Lung (tissue), 12 donors: ENCODE measurements around the gene NSFL1C. TPM values are rescaled to one million over a fixed set of nuclear protein-coding genes. Genes with fewer than 3 reads are reported as not detected.

ENCODE experiments used
- ATAC-seq: fragments of 200-7000 bp; cut with Tn5 transposase; one replicate; pipeline ENCODE4 v1.9.1; 2020; ENCODE audit warnings: moderate number of reproducible peaks; ENCODE audit not compliant: insufficient read depth, low FRiP score
- DNase-seq, 3 donors: peaks; one replicate each; pipeline ENCODE4 v3.0.0-alpha.2; 2013 to 2017
- H3K27ac ChIP-seq, 2 donors: one replicate each; pipeline ENCODE4 v1.5.1; 2013; ENCODE audit warnings: mild to moderate bottlenecking in 2 of 2, moderate library complexity in 2 of 2, control low read depth in 1 of 2, inconsistent platforms in 1 of 2, low read depth in 1 of 2, low read length in 1 of 2
- H3K27me3 ChIP-seq, 3 donors: one replicate each; pipeline ENCODE4 v1.5.1; 2013; ENCODE audit warnings: low read length in 2 of 3; ENCODE audit not compliant: control insufficient read depth in 3 of 3, insufficient read depth in 3 of 3
- H3K36me3 ChIP-seq, 4 donors: one replicate each; pipeline ENCODE4 v1.5.1; 2013; ENCODE audit warnings: low read length in 4 of 4, mild to moderate bottlenecking in 1 of 4, moderate library complexity in 1 of 4; ENCODE audit not compliant: control insufficient read depth in 4 of 4, insufficient read depth in 4 of 4
- H3K4me1 ChIP-seq, 5 donors: one replicate each; pipeline ENCODE4 v1.5.1; 2013; ENCODE audit warnings: low read length in 5 of 5, mild to moderate bottlenecking in 2 of 5, moderate library complexity in 1 of 5; ENCODE audit not compliant: control insufficient read depth in 5 of 5, insufficient read depth in 5 of 5
- H3K4me3 ChIP-seq: one replicate; pipeline ENCODE4 v1.5.1; 2013; ENCODE audit warnings: mild to moderate bottlenecking, control low read depth, moderate library complexity
- H3K9ac ChIP-seq, 2 donors: one replicate each; pipeline ENCODE4 v1.5.1; 2013; ENCODE audit warnings: low read length in 2 of 2, control low read depth in 1 of 2; ENCODE audit not compliant: insufficient read depth in 1 of 2
- H3K9me3 ChIP-seq, 4 donors: one replicate each; pipeline ENCODE4 v1.5.1; 2013; ENCODE audit warnings: low read length in 3 of 4, mild to moderate bottlenecking in 1 of 4, moderate library complexity in 1 of 4; ENCODE audit not compliant: control insufficient read depth in 4 of 4, insufficient read depth in 3 of 4
- CTCF ChIP-seq: IDR thresholded peaks from 2 replicates; pipeline ENCODE4 v1.5.1; 2012; ENCODE audit warnings: mild to moderate bottlenecking; ENCODE audit errors: control extremely low read depth, extremely low read depth
- WGBS, 2 donors: extraction: QIAGEN DNeasy Blood & Tissue Kit; methylation state at CpG; one replicate each; pipeline ENCODE4 v1.1.7; 2013; 5-methylcytosine and 5-hydroxymethylcytosine counted together
- polyA plus RNA-seq, 2 donors: library from polyadenylated mRNA; stranded (reverse); fragments of 200-250 nt; gene quantifications; one replicate each; pipeline ENCODE4 v1.2.1, GENCODE V29; 2013
- total RNA-seq, 2 donors: library from RNA; depleted of rRNA in 1 of 2; stranded (reverse); fragments of >200 nt in 1 of 2; gene quantifications; one replicate each; pipeline ENCODE4 v1.2.1, GENCODE V29; 2014 to 2021
- donor health status: control.
- donor health status: control.
- donor health status: Bipolar disorder and iron deficiency.
- donor health status: healthy.
- donor health status: DM: yes; HTN: yes; CAD: no.

NSFL1C gene
- total and polyA plus RNA-seq, 4 donors = 39.0 to 84.8 (median 53.1) TPM

DNA sequence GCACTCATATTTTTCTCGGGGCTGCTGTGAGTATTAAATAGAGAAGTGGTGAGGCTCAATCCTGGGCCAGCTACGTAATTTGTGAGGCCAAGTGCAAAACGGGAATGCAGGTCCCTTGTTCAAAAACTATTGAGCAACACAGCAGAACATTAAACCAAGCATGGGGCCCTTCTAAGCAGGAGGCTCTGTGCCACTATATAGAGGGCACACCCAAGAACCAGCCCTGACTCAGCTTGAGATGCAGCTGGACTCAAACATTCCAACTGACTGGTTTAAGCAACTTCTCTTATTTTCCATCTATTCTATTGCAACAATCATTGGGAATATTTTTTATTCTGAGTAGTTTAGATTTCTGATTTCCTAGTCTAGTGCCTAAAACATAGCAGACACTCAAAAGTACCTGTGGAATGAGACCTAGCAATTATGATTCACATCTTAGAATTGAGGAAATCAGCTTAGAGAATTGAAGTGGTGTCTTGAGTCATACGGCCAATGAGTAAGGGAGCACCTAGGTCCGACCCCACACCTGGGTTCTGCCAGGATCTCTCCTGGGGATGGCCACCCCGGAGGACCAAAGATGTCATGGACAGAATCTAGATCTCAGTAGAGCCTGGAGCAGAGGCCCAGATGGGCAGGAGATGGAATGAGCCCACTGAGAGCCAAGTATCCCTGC lies 23.3 kb upstream of the NSFL1C start:
- H3K4me3 ChIP-seq = no peak overlapping the region
- H3K4me1 ChIP-seq = peaks cover 0 to 4% (median 0%) of the 10 kb centered on the region in 5 donors
- TF ChIP-seq CTCF = no peak
- no peak overlapping the region for H3K9ac ChIP-seq
- DNase-seq (no peak), ATAC-seq (peak; percentile 71)
- WGBS, 2 donors = 43 to 53% methylated on average over 6 of the region's 6 CpGs
- H3K36me3 ChIP-seq = no peaks in the 10 kb centered on the region
- peaks cover 0 to 2% (median 0%) of the 10 kb centered on the region in 4 donors for H3K9me3 ChIP-seq
- H3K27ac ChIP-seq = peak overlapping the region in 1 of 2 donors; percentile 68
- H3K27me3 ChIP-seq = peaks cover 0 to 7% (median 2%) of the 10 kb centered on the region in 3 donors

DNA sequence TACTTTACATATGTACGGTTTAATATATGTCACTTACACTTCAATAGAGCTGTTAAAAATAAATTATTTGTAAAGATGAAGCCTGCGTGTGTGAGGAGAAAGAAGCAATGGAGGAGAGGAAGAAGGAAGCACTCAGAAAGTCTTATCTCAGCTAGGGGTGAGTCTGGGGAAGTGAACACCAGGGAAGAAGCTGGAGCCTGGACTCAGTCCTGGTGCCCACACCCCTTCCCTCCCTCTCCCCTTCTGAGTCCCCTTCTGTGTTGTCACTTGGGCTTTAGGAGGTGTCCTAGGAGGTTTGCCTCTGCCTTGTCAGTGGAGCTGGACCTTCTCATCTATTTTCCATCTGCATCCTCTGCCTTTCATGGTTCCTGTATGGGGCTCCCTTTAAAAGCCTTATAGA lies 22.7 kb upstream of the NSFL1C start:
- Histone ChIP-seq H3K9ac (no peak overlapping the region), H3K9me3 (peaks cover 0 to 2% (median 0%) of the 10 kb centered on the region in 4 donors), H3K4me3 (no peak overlapping the region), H3K36me3 (no peaks in the 10 kb centered on the region), H3K27me3 (peaks cover 0 to 9% (median 2%) of the 10 kb centered on the region in 3 donors), H3K4me1 (peaks cover 0 to 4% (median 0%) of the 10 kb centered on the region in 5 donors), H3K27ac (peak overlapping the region in 1 of 2 donors; percentile 68)
- WGBS, 2 donors = 49 to 63% methylated on average over 2 of the region's 2 CpGs
- ATAC-seq (no peak), DNase-seq (no peak)
- no peak for TF ChIP-seq CTCF

DNA sequence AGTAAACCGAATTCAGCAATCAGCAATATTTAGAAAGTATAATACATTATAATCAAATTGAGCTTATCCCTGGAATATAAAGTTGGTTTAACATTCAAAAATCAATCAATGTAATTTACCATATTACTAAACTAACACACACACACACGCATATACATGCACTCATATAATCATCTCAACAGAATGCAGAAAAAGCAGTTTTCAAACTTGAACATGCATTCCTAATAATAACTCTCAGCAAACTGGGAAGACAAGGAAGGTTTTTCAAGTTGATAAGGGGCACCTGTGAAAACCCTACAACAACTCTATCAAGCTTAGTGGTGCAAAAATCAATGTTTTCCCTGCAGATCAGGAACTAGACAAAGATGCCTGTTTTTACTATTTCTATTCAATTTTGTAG lies 19.9 kb upstream of the NSFL1C start:
- Histone ChIP-seq H3K4me3 (no peak overlapping the region), H3K36me3 (no peaks in the 10 kb centered on the region), H3K9me3 (no peaks in the 10 kb centered on the region), H3K27me3 (peaks cover 0 to 6% (median 2%) of the 10 kb centered on the region in 3 donors), H3K27ac (no peak overlapping the region), H3K9ac (no peak overlapping the region), H3K4me1 (peaks cover 0 to 2% (median 0%) of the 10 kb centered on the region in 5 donors)
- ATAC-seq (no peak), DNase-seq (no peak)
- TF ChIP-seq CTCF = no peak
- 89 to 94% methylated on average over 2 of the region's 2 CpGs for WGBS, 2 donors
